ENCODE measurements around the gene EIF4A3. TPM values are rescaled to one million over a fixed set of nuclear protein-coding genes. Genes with fewer than 3 reads are reported as not detected.

EIF4A3 gene
- total and polyA plus RNA-seq, 2 experiments from 2014 or later, result 81.7 to 107 TPM

- Histone ChIP-seq H3K79me2 (no peaks in the 10 kb centered on the region), H3K4me2 (no peak overlapping the region), H2AFZ (no peak overlapping the region), H4K20me1 (ENCODE audit: insufficient read depth, poor library complexity, severe bottlenecking) (no peaks in the 10 kb centered on the region), H3K4me3 (no peak overlapping the region), H3K27ac (no peak overlapping the region), H3K36me3 (replicated peaks; ENCODE audit: insufficient read depth, low read depth) (no peaks in the 10 kb centered on the region), H3K9me3 (ENCODE audit: low read depth) (no peaks in the 10 kb centered on the region), H3K9me2 (replicated peaks; ENCODE audit: insufficient read depth) (no peaks in the 10 kb centered on the region), H3K4me1 (ENCODE audit: insufficient read depth) (no peaks in the 10 kb centered on the region), H3K27me3 (no peaks in the 10 kb centered on the region)
- TF ChIP-seq CTCF (IDR thresholded peaks at IDR 0.05; ENCODE audit: poor library complexity), result no peak
- no peak for TF ChIP-seq EZH2 (IDR thresholded peaks at IDR 0.05; ENCODE audit: borderline replicate concordance)
- no peak for TF ChIP-seq EZH2phosphoT487 (IDR thresholded peaks at IDR 0.05; ENCODE audit: low read depth, severe bottlenecking, unreplicated experiment)
- 86% methylated on average over 3 of the region's 3 CpGs for WGBS (ENCODE audit: low lambda C conversion rate, missing lambda C conversion rate)
- no peak for DNase-seq (ENCODE audit: low spot score)
Measured at GRCh38 chr17:80126449-80126715, 20.5 kb downstream of the EIF4A3 start.

- Histone ChIP-seq H3K36me3 (replicated peaks; ENCODE audit: insufficient read depth, low read depth) (no peaks in the 10 kb centered on the region), H3K4me2 (no peak overlapping the region), H3K9me2 (replicated peaks; ENCODE audit: insufficient read depth) (no peaks in the 10 kb centered on the region), H3K9me3 (ENCODE audit: low read depth) (no peaks in the 10 kb centered on the region), H3K27me3 (no peaks in the 10 kb centered on the region), H3K4me3 (no peak overlapping the region), H3K4me1 (ENCODE audit: insufficient read depth) (no peaks in the 10 kb centered on the region), H2AFZ (no peak overlapping the region), H3K79me2 (no peaks in the 10 kb centered on the region), H4K20me1 (ENCODE audit: insufficient read depth, poor library complexity, severe bottlenecking) (no peaks in the 10 kb centered on the region), H3K27ac (no peak overlapping the region)
- TF ChIP-seq EZH2phosphoT487 (IDR thresholded peaks at IDR 0.05; ENCODE audit: low read depth, severe bottlenecking, unreplicated experiment) (no peak), EZH2 (IDR thresholded peaks at IDR 0.05; ENCODE audit: borderline replicate concordance) (no peak), CTCF (IDR thresholded peaks at IDR 0.05; ENCODE audit: poor library complexity) (no peak)
- no peak for DNase-seq (ENCODE audit: low spot score)
- WGBS (ENCODE audit: low lambda C conversion rate, missing lambda C conversion rate), result 77% methylated on average over 14 of the region's 14 CpGs
Measured at GRCh38 chr17:80125656-80126448, 21.1 kb downstream of the EIF4A3 start.

- Histone ChIP-seq H3K4me3 (no peak overlapping the region), H3K27ac (peak overlapping the region; percentile 39), H3K27me3 (no peaks in the 10 kb centered on the region), H3K9me2 (replicated peaks; ENCODE audit: insufficient read depth) (no peaks in the 10 kb centered on the region), H3K36me3 (replicated peaks; ENCODE audit: insufficient read depth, low read depth) (no peaks in the 10 kb centered on the region), H3K79me2 (no peaks in the 10 kb centered on the region), H4K20me1 (ENCODE audit: insufficient read depth, poor library complexity, severe bottlenecking) (no peaks in the 10 kb centered on the region), H3K9me3 (ENCODE audit: low read depth) (no peaks in the 10 kb centered on the region), H3K4me2 (no peak overlapping the region), H3K4me1 (ENCODE audit: insufficient read depth) (no peaks in the 10 kb centered on the region), H2AFZ (no peak overlapping the region)
- TF ChIP-seq EZH2phosphoT487 (IDR thresholded peaks at IDR 0.05; ENCODE audit: low read depth, severe bottlenecking, unreplicated experiment) (no peak), CTCF (IDR thresholded peaks at IDR 0.05; ENCODE audit: poor library complexity) (peak; percentile 41)
- WGBS (ENCODE audit: low lambda C conversion rate, missing lambda C conversion rate), result 62% methylated on average over 15 of the region's 15 CpGs
- peak; percentile 72 for DNase-seq (ENCODE audit: low spot score)
Measured at GRCh38 chr17:80124351-80124981, 22.5 kb downstream of the EIF4A3 start.

All from hepatocyte (in vitro differentiated cells).